Thyroid gland (tissue), 4 donors: ENCODE data around the gene TTC39B. TPM values are rescaled to one million over a fixed set of nuclear protein-coding genes. Genes with fewer than 3 reads are reported as not detected.

Source experiments
- DNase-seq, 2 donors: peaks; one replicate each; pipeline ENCODE4 v3.0.0-alpha.2; 2019
- H3K27ac ChIP-seq, 3 donors: fragments of 200-600 bp; sonication (generic); 1 replicate in 2 of 3; 2 replicates in 1 of 3; pipeline ENCODE4 v1.5.1; 2016 to 2019; ENCODE audit warnings: mild to moderate bottlenecking in 1 of 3, moderate library complexity in 1 of 3
- H3K27me3 ChIP-seq: fragments of 200-600 bp; sonication (generic); one replicate; pipeline ENCODE4 v1.5.1; 2019
- H3K36me3 ChIP-seq, 2 donors: fragments of 200-600 bp; sonication (generic); one replicate each; pipeline ENCODE4 v1.5.1; 2016 to 2019
- H3K4me1 ChIP-seq, 2 donors: fragments of 200-600 bp; sonication (generic); one replicate each; pipeline ENCODE4 v1.5.1; 2017 to 2019
- H3K4me3 ChIP-seq, 3 donors: fragments of 200-600 bp; sonication (generic); replicated peaks in 1 of 3; 1 replicate in 2 of 3; 2 replicates in 1 of 3; pipeline ENCODE4 v1.5.1; 2016; ENCODE audit warnings: mild to moderate bottlenecking in 1 of 3
- H3K9me3 ChIP-seq: fragments of 200-600 bp; sonication (generic); one replicate; pipeline ENCODE4 v1.5.1; 2017
- POLR2A ChIP-seq, 2 donors: fragments of 450-650 bp; IDR thresholded peaks; one replicate each; pipeline ENCODE4 v1.6.1; 2017; ENCODE audit warnings: antibody characterized with exemption in 2 of 2, mild to moderate bottlenecking in 2 of 2, moderate library complexity in 1 of 2
- WGBS, 2 donors: methylation state at CpG; one replicate each; pipeline ENCODE4 v1.1.5; 2017; 5-methylcytosine and 5-hydroxymethylcytosine counted together
- intact Hi-C: fragments of 100-400 bp; cut with DNase I; formaldehyde crosslinking; loops from one replicate; pipeline ENCODE4 v1.15.1; 2023
- total RNA-seq, 4 donors: library from RNA; depleted of rRNA; stranded (reverse); fragments of >200 nt; gene quantifications; one replicate each; pipeline ENCODE4 v1.2.3, GENCODE V29; 2016
- TF ChIP-seq, protein P1 (sequence below), 6 experiments: fragments of 200-600 bp in 3 of 6; fragments of 450-650 bp in 3 of 6; sonication (generic) in 3 of 6; IDR thresholded peaks; one replicate each; pipeline ENCODE4 v1.5.1; 2016 to 2019; ENCODE audit warnings: antibody characterized with exemption in 6 of 6, mild to moderate bottlenecking in 2 of 6, inconsistent platforms in 1 of 6, moderate library complexity in 1 of 6

The TTC39B gene
- total RNA-seq, 4 donors from 2014 or later = 10.3 to 18.7 (median 11.3) TPM

DNA sequence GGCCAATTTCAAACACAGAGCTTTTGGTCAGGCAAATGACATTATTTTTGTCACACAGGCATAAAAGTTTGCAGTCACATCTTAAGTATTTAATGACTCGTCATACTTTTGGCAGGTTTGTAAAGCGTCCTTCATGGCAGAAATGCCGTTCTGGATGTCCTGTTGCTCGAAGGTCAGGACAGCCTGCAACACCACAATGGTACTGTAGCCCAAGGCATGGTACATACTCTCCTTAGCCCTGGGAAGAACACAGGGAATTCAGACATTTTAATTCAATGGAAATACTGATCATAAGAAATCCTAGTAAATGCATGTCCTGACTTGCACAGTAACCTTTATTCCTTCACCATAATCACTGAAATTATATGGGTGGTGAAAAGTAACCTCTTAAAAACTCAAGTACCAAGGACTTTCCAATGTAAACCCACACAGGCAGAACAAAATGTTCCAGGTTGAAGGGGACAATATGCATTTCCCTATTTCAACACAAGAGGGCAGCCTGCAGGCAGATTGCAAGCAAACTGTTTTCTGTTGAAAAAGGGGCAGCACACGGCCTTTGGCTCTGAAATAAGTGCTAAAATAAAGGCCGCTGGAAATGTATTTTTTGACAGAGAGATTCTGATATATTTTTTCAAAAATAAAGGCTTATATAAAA lies 95.7 kb downstream of the TTC39B start:
- peak; percentile 69 to 71 for DNase-seq
- TF ChIP-seq, protein P1, sequence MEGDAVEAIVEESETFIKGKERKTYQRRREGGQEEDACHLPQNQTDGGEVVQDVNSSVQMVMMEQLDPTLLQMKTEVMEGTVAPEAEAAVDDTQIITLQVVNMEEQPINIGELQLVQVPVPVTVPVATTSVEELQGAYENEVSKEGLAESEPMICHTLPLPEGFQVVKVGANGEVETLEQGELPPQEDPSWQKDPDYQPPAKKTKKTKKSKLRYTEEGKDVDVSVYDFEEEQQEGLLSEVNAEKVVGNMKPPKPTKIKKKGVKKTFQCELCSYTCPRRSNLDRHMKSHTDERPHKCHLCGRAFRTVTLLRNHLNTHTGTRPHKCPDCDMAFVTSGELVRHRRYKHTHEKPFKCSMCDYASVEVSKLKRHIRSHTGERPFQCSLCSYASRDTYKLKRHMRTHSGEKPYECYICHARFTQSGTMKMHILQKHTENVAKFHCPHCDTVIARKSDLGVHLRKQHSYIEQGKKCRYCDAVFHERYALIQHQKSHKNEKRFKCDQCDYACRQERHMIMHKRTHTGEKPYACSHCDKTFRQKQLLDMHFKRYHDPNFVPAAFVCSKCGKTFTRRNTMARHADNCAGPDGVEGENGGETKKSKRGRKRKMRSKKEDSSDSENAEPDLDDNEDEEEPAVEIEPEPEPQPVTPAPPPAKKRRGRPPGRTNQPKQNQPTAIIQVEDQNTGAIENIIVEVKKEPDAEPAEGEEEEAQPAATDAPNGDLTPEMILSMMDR (IDR thresholded peaks at IDR 0.05) = peak; percentile 66 to 96 (median 91)
- TF ChIP-seq POLR2A (IDR thresholded peaks at IDR 0.05) = no peak

DNA sequence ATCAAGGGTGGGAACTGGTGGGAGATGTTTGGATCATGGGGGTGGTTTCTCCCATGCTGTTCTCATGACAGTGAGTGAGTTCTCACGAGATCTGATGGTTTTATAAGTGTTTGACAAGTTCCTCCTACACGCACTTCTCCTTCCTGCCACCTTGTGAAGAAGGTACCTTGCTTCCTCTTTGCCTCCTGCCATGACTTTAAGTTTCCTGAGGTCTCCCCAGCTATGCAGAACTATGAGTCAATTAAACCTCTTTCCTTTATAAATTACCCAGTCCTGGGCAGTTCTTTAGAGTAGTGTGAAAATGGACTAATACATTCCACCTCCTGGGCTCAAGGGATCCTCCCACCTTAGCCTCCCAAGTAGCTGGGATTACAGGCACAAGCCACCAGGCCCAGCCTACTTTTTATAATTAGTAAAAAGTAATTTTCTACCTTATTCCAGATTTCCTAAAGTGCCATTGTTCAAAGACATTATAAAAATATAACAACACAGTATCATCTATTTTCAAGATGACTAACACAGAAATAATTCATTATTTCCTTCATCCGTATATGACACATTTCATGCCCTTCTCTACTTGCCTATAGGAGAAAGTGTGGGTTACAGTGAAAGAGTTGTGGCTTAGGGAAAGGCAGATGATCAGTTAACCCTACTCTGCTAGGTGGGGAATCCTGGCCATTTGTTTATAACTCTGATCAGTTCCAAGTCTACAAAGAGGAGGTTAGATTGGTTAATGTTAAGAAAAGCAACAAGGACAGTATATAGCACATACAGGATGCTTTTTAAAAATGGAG lies 99.9 kb downstream of the TTC39B start:
- no peak for TF ChIP-seq POLR2A (IDR thresholded peaks at IDR 0.05)
- TF ChIP-seq, protein P1 (IDR thresholded peaks at IDR 0.05) = no peak
- H3K36me3 ChIP-seq = no peaks in the 10 kb centered on the region
- no peak for DNase-seq
- WGBS, 2 donors = 84 to 92% methylated on average over 3 of the region's 3 CpGs
- intact Hi-C loops = no loop called here
- H3K9me3 ChIP-seq = no peaks in the 10 kb centered on the region
- H3K27ac ChIP-seq = no peak overlapping the region
- H3K27me3 ChIP-seq = no peaks in the 10 kb centered on the region
- H3K4me3 ChIP-seq = no peak overlapping the region
- H3K4me1 ChIP-seq = peaks cover 16 to 25% of the 10 kb centered on the region in 2 donors

More for the DNA sequence above, 95.7 kb downstream of the TTC39B start:
- H3K27me3 ChIP-seq = no peaks in the 10 kb centered on the region
- H3K36me3 ChIP-seq = no peaks in the 10 kb centered on the region
- no peak overlapping the region for H3K4me3 ChIP-seq
- WGBS, 2 donors = 30 to 35% methylated on average over 6 of the region's 6 CpGs
- H3K9me3 ChIP-seq = no peaks in the 10 kb centered on the region
- intact Hi-C loops = loop anchor here (10.0 kb wide), 1 partner anchor 394 kb away; no protein-coding TSS in a partner anchor
- peak overlapping the region; percentile 60 to 78 (median 76) for H3K27ac ChIP-seq
- H3K4me1 ChIP-seq = peaks cover 23% of the 10 kb centered on the region in 2 donors

DNA sequence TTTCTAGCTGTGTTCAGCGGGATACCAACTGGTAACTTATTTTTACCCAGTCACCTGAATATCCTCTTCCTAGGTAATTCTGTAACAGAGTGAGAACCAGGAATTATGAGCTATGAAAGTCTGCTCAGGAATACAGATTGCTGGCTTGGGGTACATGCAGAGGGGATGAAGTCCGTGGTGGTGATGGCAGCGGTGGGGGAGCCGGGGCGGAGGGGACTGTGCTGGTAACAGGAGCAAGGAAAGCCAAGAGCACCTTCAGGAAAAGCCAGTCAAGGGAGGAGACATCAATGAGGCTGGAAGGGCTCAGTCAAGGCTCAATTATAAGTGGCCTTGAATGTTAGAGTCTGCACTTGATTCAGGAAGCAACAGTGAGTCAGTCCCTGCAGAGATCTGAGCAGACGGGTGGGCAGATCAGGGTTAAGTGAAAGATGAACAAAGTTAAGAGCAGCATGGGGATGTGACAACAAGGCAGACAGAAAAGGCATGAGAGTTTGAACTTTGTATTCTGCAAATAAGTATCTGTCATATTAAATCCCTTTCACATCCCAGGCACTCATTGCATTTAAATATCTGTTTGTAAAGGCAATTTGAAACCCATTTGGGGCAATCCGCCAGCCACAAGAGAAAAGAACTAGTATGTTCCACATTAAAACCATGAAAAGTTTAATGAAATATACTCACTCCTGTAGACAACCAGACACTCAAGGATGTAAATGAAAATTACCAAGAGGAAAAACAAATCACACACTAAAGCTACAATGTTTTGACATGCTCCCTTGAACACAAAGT lies 101.2 kb downstream of the TTC39B start:
- Histone ChIP-seq H3K27me3 (no peaks in the 10 kb centered on the region), H3K4me3 (no peak overlapping the region), H3K9me3 (no peaks in the 10 kb centered on the region), H3K4me1 (peaks cover 6 to 15% of the 10 kb centered on the region in 2 donors), H3K27ac (peak overlapping the region in 1 of 3 donors; percentile 31), H3K36me3 (no peaks in the 10 kb centered on the region)
- 89% methylated on average over 7 of the region's 7 CpGs for WGBS, 2 donors
- DNase-seq = no peak
- TF ChIP-seq, protein P1 (IDR thresholded peaks at IDR 0.05) = no peak
- TF ChIP-seq POLR2A (IDR thresholded peaks at IDR 0.05) = no peak
- intact Hi-C loops = no loop called here

DNA sequence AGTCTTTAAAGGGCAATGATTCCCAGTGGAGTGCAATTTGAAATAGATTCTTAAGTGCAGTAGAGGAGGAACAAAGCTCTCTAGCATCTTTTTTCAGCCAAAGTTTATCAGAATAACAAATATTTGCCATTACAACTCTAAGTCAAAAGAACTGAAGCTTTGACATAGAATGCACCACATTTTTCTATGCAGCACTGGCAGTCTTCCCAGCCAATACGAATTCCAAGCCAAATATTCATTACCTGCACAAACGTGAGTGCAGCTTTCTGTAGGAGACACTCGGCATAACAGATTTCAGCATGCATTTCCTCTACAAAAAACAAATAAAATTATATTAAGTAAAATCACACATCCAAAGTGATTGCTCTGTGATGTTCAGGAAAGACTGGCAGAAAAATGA lies 103.4 kb downstream of the TTC39B start:
- DNase-seq = no peak
- H3K27me3 ChIP-seq = no peaks in the 10 kb centered on the region
- H3K4me3 ChIP-seq = no peak overlapping the region
- H3K9me3 ChIP-seq = no peaks in the 10 kb centered on the region
- intact Hi-C loops = no loop called here
- no peak overlapping the region for H3K27ac ChIP-seq
- H3K36me3 ChIP-seq = no peaks in the 10 kb centered on the region
- TF ChIP-seq, protein P1 (IDR thresholded peaks at IDR 0.05) = no peak
- no peak for TF ChIP-seq POLR2A (IDR thresholded peaks at IDR 0.05)
- peaks cover 0 to 6% of the 10 kb centered on the region in 2 donors for H3K4me1 ChIP-seq
- WGBS, 2 donors = 64 to 80% methylated on average over 3 of the region's 3 CpGs
